Liver (tissue), 9 donors: Measurements from ENCODE around the gene NAT8L. TPM values are rescaled to one million over a fixed set of nuclear protein-coding genes. Genes with fewer than 3 reads are reported as not detected.
A peak's percentile ranks its signal among the peaks of the same experiment; 100 is the strongest.

Experiments
- DNase-seq: peaks from one replicate; pipeline ENCODE4 v3.0.0-alpha.2; 2017; ENCODE audit warnings: low spot score
- H3K27ac ChIP-seq, 2 donors: one replicate each; pipeline ENCODE4 v1.7.0; 2013; ENCODE audit warnings: inconsistent platforms in 2 of 2, low read length in 2 of 2, control low read depth in 1 of 2, low read depth in 1 of 2, mild to moderate bottlenecking in 1 of 2
- H3K27me3 ChIP-seq, 4 donors: one replicate each; pipeline versions ENCODE4 v1.6.1 to v1.7.0; 2013; ENCODE audit warnings: low read length in 3 of 4, inconsistent platforms in 1 of 4, mild to moderate bottlenecking in 1 of 4, moderate library complexity in 1 of 4; ENCODE audit not compliant: control insufficient read depth in 4 of 4, insufficient read depth in 4 of 4
- H3K36me3 ChIP-seq, 4 donors: one replicate each; pipeline versions ENCODE4 v1.6.1 to v1.7.0; 2013; ENCODE audit warnings: low read length in 3 of 4, mild to moderate bottlenecking in 3 of 4, low read depth in 1 of 4, moderate library complexity in 1 of 4; ENCODE audit not compliant: control insufficient read depth in 4 of 4, insufficient read depth in 3 of 4
- H3K4me1 ChIP-seq, 4 donors: one replicate each; pipeline versions ENCODE4 v1.6.1 to v1.7.0; 2013; ENCODE audit warnings: low read length in 3 of 4, mild to moderate bottlenecking in 3 of 4, moderate library complexity in 1 of 4; ENCODE audit not compliant: control insufficient read depth in 4 of 4, insufficient read depth in 4 of 4
- H3K4me3 ChIP-seq, 3 donors: one replicate each; pipeline versions ENCODE4 v1.6.1 to v1.7.0; 2013; ENCODE audit warnings: low read length in 3 of 3, control low read depth in 1 of 3, low read depth in 1 of 3, mild to moderate bottlenecking in 1 of 3
- H3K9ac ChIP-seq, 2 donors: one replicate each; pipeline ENCODE4 v1.7.0; 2013; ENCODE audit warnings: low read length in 2 of 2, mild to moderate bottlenecking in 2 of 2, moderate library complexity in 2 of 2, control low read depth in 1 of 2, low read depth in 1 of 2
- H3K9me3 ChIP-seq, 4 donors: one replicate each; pipeline versions ENCODE4 v1.6.1 to v1.7.0; 2013; ENCODE audit warnings: low read length in 3 of 4; ENCODE audit not compliant: control insufficient read depth in 4 of 4
- ATF3 ChIP-seq: IDR thresholded peaks from 2 replicates; pipeline ENCODE4 v1.6.1; 2016; ENCODE audit warnings: antibody characterized with exemption
- FOXA1 ChIP-seq: IDR thresholded peaks from 2 replicates; pipeline ENCODE4 v1.6.1; 2016; ENCODE audit warnings: antibody characterized with exemption
- GABPA ChIP-seq, 2 donors: IDR thresholded peaks in 1 of 2; conservative IDR thresholded peaks in 1 of 2; 2 replicates each; pipeline ENCODE4 v1.6.1; 2016; ENCODE audit warnings: antibody characterized with exemption in 2 of 2, mild to moderate bottlenecking in 1 of 2, moderate library complexity in 1 of 2
- HNF4A ChIP-seq, 2 donors: conservative IDR thresholded peaks; 2 replicates each; pipeline ENCODE4 v1.6.1; 2016; ENCODE audit warnings: antibody characterized with exemption in 2 of 2, mild to moderate bottlenecking in 2 of 2
- HNF4G ChIP-seq: IDR thresholded peaks from 2 replicates; pipeline ENCODE4 v1.6.1; 2016; ENCODE audit warnings: antibody characterized with exemption
- MAX ChIP-seq: IDR thresholded peaks from 2 replicates; pipeline ENCODE4 v1.6.1; 2016; ENCODE audit warnings: antibody characterized with exemption
- NR2F2 ChIP-seq: IDR thresholded peaks from 2 replicates; pipeline ENCODE4 v1.6.1; 2016; ENCODE audit warnings: antibody characterized with exemption
- RAD21 ChIP-seq, 2 donors: IDR thresholded peaks; 2 replicates each; pipeline ENCODE4 v1.6.1; 2016; ENCODE audit warnings: antibody characterized with exemption in 2 of 2, mild to moderate bottlenecking in 2 of 2
- REST ChIP-seq: IDR thresholded peaks from 2 replicates; pipeline ENCODE4 v1.6.1; 2016; ENCODE audit warnings: antibody characterized with exemption, mild to moderate bottlenecking
- RXRA ChIP-seq, 2 donors: IDR thresholded peaks; 2 replicates each; pipeline ENCODE4 v1.6.1; 2017 to 2018; ENCODE audit warnings: antibody characterized with exemption in 2 of 2, mild to moderate bottlenecking in 1 of 2
- TAF1 ChIP-seq: conservative IDR thresholded peaks from 2 replicates; pipeline ENCODE4 v1.6.1; 2016; ENCODE audit warnings: antibody characterized with exemption, mild to moderate bottlenecking
- YY1 ChIP-seq: IDR thresholded peaks from 2 replicates; pipeline ENCODE4 v1.6.1; 2016; ENCODE audit warnings: antibody characterized with exemption, mild to moderate bottlenecking
- ZBTB33 ChIP-seq: IDR thresholded peaks from 2 replicates; pipeline ENCODE4 v1.6.1; 2016; ENCODE audit warnings: antibody characterized with exemption
- WGBS: extraction: QIAGEN DNeasy Blood & Tissue Kit; methylation state at CpG from one replicate; pipeline ENCODE4 v1.1.7; 2013; 5-methylcytosine and 5-hydroxymethylcytosine counted together
- polyA plus RNA-seq, 2 donors: library from polyadenylated mRNA; stranded (reverse) in 1 of 2; unstranded in 1 of 2; fragments of 200-250 nt in 1 of 2; fragments of >200 nt in 1 of 2; fragmentation: Nextera tagmentation in 1 of 2; extraction: Ambion mirVana in 1 of 2; gene quantifications; one replicate each; pipeline versions ENCODE4 v1.2.1 to v1.2.3, GENCODE V29; 2013 to 2015
- total RNA-seq, 2 donors: library from RNA; depleted of rRNA; stranded (reverse); fragments of >200 nt; gene quantifications; one replicate each; pipeline ENCODE4 v1.2.3, GENCODE V29; 2014
- donor health status: healthy.
- donor health status: healthy.
- donor health status: healthy.
- donor health status: healthy.
- donor health status: healthy.

Gene NAT8L
- total and polyA plus RNA-seq, 4 donors: 0.07 to 0.09 (median 0.08) TPM; not detected in 1

GRCh38 chr4:2049811-2050210, 9.3 kb upstream of the NAT8L start:
- Histone ChIP-seq H3K4me3 (no peak overlapping the region), H3K9me3 (no peaks in the 10 kb centered on the region), H3K27ac (no peak overlapping the region), H3K9ac (no peak overlapping the region), H3K27me3 (peaks cover 0 to 9% (median 1%) of the 10 kb centered on the region in 4 donors), H3K36me3 (no peaks in the 10 kb centered on the region), H3K4me1 (no peaks in the 10 kb centered on the region)
- DNase-seq: peak; percentile 10
- TF ChIP-seq ZBTB33 (no peak), RAD21 (IDR thresholded peaks at IDR 0.05) (no peak), TAF1 (no peak), ATF3 (no peak), REST (no peak), MAX (no peak), YY1 (no peak), RXRA (IDR thresholded peaks at IDR 0.05) (no peak), NR2F2 (no peak), HNF4A (conservative IDR thresholded peaks at IDR 0.05) (no peak)
- 91% methylated on average over 7 of the region's 7 CpGs for WGBS

- Histone ChIP-seq H3K9ac (no peak overlapping the region), H3K4me1 (no peaks in the 10 kb centered on the region), H3K27ac (no peak overlapping the region), H3K9me3 (no peaks in the 10 kb centered on the region), H3K27me3 (peaks cover 0 to 9% (median 1%) of the 10 kb centered on the region in 4 donors), H3K36me3 (no peaks in the 10 kb centered on the region), H3K4me3 (no peak overlapping the region)
- DNase-seq: peak; percentile 27
- 73% methylated on average over 10 of the region's 10 CpGs for WGBS
- TF ChIP-seq ZBTB33 (no peak), RAD21 (IDR thresholded peaks at IDR 0.05) (no peak), HNF4G (no peak), GABPA (IDR thresholded peaks at IDR 0.05 in 1 of 2, conservative IDR thresholded peaks at IDR 0.05 in 1 of 2) (no peak), HNF4A (conservative IDR thresholded peaks at IDR 0.05) (no peak), ATF3 (no peak), FOXA1 (no peak)
Observed at GRCh38 chr4:2051086-2051485, 8.0 kb upstream of the NAT8L start.
